HepG2 (cell line): Measurements from ENCODE around the gene SMCO1. TPM values are rescaled to one million over a fixed set of nuclear protein-coding genes. Genes with fewer than 3 reads are reported as not detected.
A peak's percentile ranks its signal among the peaks of the same experiment; 100 is the strongest.

ENCODE experiments used
- AKNA ChIP-seq: sonication (generic); formaldehyde crosslinking; IDR thresholded peaks from 2 replicates; pipeline ENCODE4 v1.4.0; 2020; ENCODE audit warnings: missing genetic modification reagents, borderline replicate concordance
- NCOA1 ChIP-seq: sonication (generic); formaldehyde crosslinking; IDR thresholded peaks from 2 replicates; pipeline ENCODE4 v1.9.0; 2021; ENCODE audit warnings: missing genetic modification reagents
- NFKB2 ChIP-seq: sonication (generic); formaldehyde crosslinking; IDR thresholded peaks from 2 replicates; pipeline ENCODE4 v1.4.0; 2020; ENCODE audit warnings: missing genetic modification reagents, borderline replicate concordance
- PHF5A ChIP-seq: IDR thresholded peaks from one replicate; pipeline ENCODE4 v1.6.1; 2018; ENCODE audit warnings: low read depth, missing genetic modification reagents; ENCODE audit not compliant: unreplicated experiment
- SMAD1 ChIP-seq: sonication (generic); formaldehyde crosslinking; IDR thresholded peaks from 2 replicates; pipeline ENCODE4 v1.4.0; 2020; ENCODE audit warnings: missing genetic modification reagents, low read depth, mild to moderate bottlenecking, borderline replicate concordance
- ZNF180 ChIP-seq: sonication (generic); formaldehyde crosslinking; IDR thresholded peaks from 2 replicates; pipeline ENCODE4 v1.4.0; 2020; ENCODE audit warnings: low read depth, missing genetic modification reagents, borderline replicate concordance
- ZNF317 ChIP-seq: sonication (generic); formaldehyde crosslinking; IDR thresholded peaks from 2 replicates; pipeline ENCODE4 v1.5.0; 2020; ENCODE audit warnings: mild to moderate bottlenecking, missing genetic modification reagents
- ZNF318 ChIP-seq: sonication (generic); formaldehyde crosslinking; IDR thresholded peaks from 2 replicates; pipeline ENCODE4 v1.4.0; 2020; ENCODE audit warnings: mild to moderate bottlenecking, missing genetic modification reagents
- ZNF768 ChIP-seq: sonication (generic); formaldehyde crosslinking; IDR thresholded peaks from 2 replicates; pipeline ENCODE4 v1.4.0; 2020; ENCODE audit warnings: missing genetic modification reagents
- ZNF770 ChIP-seq: sonication (generic); formaldehyde crosslinking; IDR thresholded peaks from 2 replicates; pipeline ENCODE4 v1.5.0; 2020; ENCODE audit warnings: mild to moderate bottlenecking, missing genetic modification reagents
- polyA plus RNA-seq, 8 experiments: library from polyadenylated mRNA; depleted of rRNA in 3 of 8; stranded (reverse) in 7 of 8; unstranded in 1 of 8; fragments of >200 nt; fragmentation: Illumina TruSeq in 4 of 8; extraction: Trizol in 4 of 8; gene quantifications; 2 replicates each; pipeline versions ENCODE4 v1.2.1 to v1.2.3, GENCODE V29; 2011 to 2016; ENCODE audit warnings: low read depth in 4 of 8, missing spikeins in 1 of 8, mixed read lengths in 1 of 8; ENCODE audit not compliant: insufficient read depth in 1 of 8
- total RNA-seq, 5 experiments: library from RNA; depleted of rRNA; stranded (reverse); fragments of >200 nt; fragmentation: Illumina TruSeq; extraction: Trizol; gene quantifications; 2 replicates each; pipeline ENCODE4 v1.2.3, GENCODE V29; 2016; ENCODE audit warnings: low read depth in 1 of 5

SMCO1 gene
- total and polyA plus RNA-seq, 2 of the 13 experiments (the other 11 are each of a cell fraction or from before 2014, with no cell fraction given) = not detected

GRCh38 chr3:196503196-196504076 is 11.7 kb downstream of the SMCO1 start, which contains the start of gene RNF168 (continued):
- 0 out of 2 replicates have a peak, but pooled peaks have one; percentile 14 for TF ChIP-seq ZNF770 (CRISPR knock-in tag)
- TF ChIP-seq NCOA1 (CRISPR knock-in tag) = no peak
- TF ChIP-seq ZNF180 (CRISPR knock-in tag) = no peak
- no peak for TF ChIP-seq PHF5A (CRISPR knock-in tag)
- no peak for TF ChIP-seq ZNF317 (CRISPR knock-in tag)
- no peak; the same call in 1 of the 2 replicates for TF ChIP-seq SMAD1 (CRISPR knock-in tag)
- TF ChIP-seq ZNF768 = peak; percentile 73
- TF ChIP-seq AKNA (CRISPR knock-in tag) = no peak
- no peak for TF ChIP-seq ZNF318
- TF ChIP-seq NFKB2 (CRISPR knock-in tag) = peak; percentile 69; the same call in 1 of the 2 replicates
